D721Med (cell line): ENCODE results near the gene IGSF9.

ENCODE experiments used
- DNase-seq: peaks from one replicate; pipeline ENCODE4 v3.0.0; 2011; ENCODE audit warnings: low spot score; ENCODE audit not compliant: insufficient read length
- FAIRE-seq: peaks from 2 replicates; lab custom pipeline; 2011; peaks lifted over from hg19 to GRCh38; lab: Jason Lieb, UNC
- TF ChIP-seq, protein P1 (sequence below): IDR thresholded peaks from 2 replicates; pipeline ENCODE4 v1.5.1; 2012; ENCODE audit warnings: mild to moderate bottlenecking, control low read depth; ENCODE audit not compliant: insufficient read depth; ENCODE audit errors: missing control alignments

Gene IGSF9

DNA sequence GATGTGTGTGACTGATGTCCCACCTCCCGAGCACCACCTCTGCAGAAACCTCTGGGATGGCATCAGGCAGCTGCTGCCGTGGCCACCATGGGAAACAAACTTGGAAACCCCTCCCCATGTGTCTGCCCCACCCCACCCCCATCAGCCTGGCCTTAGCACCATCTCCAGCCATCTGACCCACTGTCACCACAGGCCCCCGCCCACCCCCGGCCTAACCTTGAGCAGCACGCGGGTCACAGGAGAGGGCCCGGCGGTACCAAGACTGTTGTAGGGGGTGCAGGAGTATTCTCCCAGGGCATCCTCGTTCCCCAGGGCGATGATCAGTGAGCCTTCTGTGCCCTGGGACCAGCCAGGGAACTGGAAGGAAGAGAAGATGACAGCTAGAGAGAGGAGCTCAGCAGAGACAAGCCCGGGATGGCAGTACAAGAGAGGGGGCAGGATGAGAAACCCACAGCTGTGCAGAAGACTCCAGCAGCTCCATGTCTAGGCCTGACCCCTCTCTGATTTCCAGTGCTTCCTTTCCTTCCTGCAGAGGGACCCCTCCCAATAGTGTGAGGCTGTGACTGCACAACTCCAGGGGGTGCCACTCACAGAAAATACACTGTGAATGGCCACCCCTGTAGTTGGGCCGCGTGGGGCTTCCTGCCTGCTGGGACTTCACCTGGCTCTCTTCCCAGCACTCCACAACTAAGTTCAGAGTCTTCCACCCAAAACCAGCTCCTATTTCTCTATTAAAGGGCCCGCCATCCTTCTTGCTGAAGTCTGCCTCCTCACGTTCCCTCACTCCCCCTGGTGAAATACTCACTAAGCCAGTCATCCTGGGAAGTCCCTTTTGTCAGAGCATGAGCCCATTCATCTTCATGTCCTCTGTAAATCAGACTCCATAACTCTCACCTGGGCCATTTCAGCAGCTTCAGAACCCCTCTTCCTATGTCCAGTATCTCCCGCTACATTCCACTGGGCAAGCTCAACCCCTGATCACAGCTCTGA is 12.8 kb downstream of the IGSF9 start:
- DNase-seq (no peak), FAIRE-seq (no peak)
- TF ChIP-seq, protein P1, sequence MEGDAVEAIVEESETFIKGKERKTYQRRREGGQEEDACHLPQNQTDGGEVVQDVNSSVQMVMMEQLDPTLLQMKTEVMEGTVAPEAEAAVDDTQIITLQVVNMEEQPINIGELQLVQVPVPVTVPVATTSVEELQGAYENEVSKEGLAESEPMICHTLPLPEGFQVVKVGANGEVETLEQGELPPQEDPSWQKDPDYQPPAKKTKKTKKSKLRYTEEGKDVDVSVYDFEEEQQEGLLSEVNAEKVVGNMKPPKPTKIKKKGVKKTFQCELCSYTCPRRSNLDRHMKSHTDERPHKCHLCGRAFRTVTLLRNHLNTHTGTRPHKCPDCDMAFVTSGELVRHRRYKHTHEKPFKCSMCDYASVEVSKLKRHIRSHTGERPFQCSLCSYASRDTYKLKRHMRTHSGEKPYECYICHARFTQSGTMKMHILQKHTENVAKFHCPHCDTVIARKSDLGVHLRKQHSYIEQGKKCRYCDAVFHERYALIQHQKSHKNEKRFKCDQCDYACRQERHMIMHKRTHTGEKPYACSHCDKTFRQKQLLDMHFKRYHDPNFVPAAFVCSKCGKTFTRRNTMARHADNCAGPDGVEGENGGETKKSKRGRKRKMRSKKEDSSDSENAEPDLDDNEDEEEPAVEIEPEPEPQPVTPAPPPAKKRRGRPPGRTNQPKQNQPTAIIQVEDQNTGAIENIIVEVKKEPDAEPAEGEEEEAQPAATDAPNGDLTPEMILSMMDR, result no peak

DNA sequence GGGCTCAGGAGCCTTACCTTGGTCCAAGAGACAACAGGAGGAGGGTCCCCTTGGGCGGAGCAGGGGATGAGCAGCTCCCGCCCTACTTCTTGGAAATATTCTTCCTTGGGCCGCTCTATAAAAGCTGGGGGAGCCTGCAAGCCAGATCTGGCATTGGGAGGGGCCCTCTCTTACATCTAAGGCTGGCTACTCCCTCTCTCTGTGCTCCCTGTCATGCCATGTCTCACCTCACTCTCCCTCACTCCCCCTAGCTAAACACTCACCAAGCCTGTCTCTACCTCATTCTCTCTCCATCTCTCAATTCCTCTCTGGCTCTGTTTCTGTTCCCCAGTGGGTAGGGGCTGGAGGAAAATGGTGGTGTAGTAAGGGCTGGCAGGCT is 13.6 kb downstream of the IGSF9 start:
- FAIRE-seq, result no peak
- TF ChIP-seq, protein P1, result no peak
- no peak for DNase-seq

DNA sequence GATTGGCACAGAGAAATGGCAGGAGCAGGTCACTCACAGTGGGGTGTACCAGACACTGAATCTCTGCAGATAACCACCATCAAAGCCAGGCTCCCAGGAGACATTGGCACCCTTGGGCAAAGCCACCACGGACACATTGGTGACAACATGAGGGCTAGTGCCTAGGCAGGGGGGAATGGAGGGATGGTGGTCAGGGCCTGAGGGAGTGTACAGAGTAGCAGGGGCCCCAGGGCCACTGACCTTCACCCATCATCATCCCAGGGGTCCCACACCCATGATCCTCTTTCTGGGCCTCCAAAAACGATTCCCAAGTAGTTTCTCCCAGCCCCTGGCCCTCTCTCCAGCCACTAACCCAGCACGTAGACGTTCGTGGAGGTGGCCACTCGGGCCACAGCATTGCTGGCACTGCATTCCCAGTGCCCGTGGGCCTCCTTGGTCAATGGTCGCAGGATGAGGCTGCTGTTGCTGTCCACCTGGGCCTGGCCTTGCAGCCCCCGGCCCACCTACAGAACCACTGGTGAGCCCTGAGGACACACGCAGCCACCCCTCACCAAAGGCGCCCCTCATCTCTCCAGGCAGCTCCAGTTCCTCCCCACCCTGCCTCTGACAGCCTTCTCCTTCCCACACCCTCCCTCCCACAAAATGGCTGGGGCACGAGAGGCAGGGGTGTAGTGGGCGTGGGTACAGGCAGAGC is 14.2 kb downstream of the IGSF9 start:
- no peak for DNase-seq
- FAIRE-seq, result no peak

DNA sequence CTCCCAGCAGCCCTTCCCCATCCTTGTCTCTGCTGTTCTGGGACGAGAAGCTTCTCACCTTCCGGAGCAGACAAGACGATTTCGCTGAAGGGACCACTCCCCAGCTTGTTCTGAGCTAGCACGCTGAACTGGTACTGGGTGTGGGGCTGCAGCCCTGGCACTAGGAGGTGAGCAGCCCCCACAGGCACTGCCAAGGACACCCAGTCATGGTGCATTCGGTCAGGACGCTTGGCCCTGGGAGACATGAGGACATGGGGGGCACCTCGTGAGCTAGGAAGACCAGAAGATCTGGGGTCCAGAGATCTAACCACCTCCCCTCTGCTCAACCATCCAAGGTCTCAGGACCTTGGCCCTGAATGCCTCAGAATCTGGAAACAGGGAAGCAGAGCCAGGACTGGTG is 14.8 kb downstream of the IGSF9 start:
- DNase-seq (no peak), FAIRE-seq (no peak)
- TF ChIP-seq, protein P1, result no peak

More for the DNA sequence above, 14.2 kb downstream of the IGSF9 start:
- TF ChIP-seq, protein P1, result no peak

DNA sequence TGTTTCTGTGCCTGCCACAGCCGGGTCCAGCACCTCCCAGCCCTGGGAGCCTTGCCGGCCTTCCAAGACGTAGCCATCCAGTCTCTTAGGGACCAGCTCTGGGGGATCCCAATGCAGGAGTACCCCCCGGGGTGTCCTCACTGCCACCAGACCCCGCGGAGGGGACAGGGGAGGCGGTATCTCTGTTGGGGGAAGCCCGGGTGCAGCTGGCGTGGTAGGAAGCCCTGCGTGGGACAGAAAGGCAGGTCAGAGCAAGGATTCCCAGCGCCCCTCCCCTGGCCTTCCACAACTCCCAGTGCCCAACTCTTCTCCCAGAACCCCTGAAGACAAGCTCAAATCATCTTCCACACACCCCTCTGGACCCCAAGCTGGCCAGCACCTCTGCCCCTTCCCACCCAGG is 15.2 kb downstream of the IGSF9 start:
- FAIRE-seq, result no peak
- no peak for DNase-seq
- TF ChIP-seq, protein P1, result no peak

DNA sequence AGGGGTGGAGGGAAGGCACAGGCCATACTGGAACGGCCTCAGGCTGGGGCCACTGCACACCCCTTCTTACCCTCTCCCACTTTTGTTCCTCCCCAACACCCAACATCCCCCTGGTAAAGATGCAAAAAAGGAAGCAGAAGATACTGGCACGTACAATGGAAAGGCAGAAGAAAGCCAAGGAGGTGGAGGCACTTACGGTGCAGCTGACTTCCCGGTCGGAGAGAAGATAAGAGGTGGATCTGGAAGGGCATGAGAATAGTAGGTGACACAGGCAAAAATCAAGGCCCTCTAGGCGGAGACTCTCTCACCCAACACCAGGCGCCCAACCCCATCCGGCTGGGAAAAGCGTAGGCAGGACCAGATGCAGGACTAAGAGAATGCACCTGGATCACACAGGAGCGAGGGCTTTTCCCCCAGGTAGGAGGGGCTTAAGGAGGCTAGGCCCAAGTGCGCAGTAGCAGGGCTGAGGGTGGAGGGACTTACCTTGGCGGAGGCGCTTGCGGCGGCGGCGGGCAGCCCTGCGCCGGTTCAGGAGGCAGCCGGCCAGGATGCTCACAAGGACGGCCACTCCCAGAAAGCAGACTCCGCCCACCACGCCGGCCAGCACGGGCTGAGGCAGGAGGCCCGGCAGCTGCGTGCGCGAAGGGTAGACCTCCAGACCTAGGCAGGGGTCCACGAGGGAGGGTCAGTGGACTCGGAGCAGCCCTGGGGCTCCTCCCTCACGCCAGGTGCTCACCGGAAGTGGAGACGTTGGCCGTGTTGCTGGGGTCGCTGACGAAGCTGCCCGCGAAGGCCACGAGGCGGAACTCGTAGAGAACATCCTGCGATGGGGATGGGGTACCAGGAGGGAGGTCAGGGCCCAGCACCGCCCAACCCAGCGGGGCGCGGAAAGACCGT is 16.0 kb downstream of the IGSF9 start:
- TF ChIP-seq, protein P1, result no peak
- DNase-seq (no peak), FAIRE-seq (no peak)
